NB4 (cell line): ENCODE results near the gene NOX3.

Experiments used
- CTCF ChIP-seq: IDR thresholded peaks from one replicate; pipeline ENCODE4 v1.5.1; 2012; ENCODE audit warnings: low read depth, low read length
- MAX ChIP-seq: IDR thresholded peaks from 2 replicates; pipeline ENCODE4 v1.6.1; 2011; ENCODE audit warnings: low read depth, low read length
- MYC ChIP-seq: IDR thresholded peaks from 2 replicates; pipeline ENCODE4 v1.6.1; 2011; ENCODE audit warnings: low read depth, low read length
- POLR2A ChIP-seq: IDR thresholded peaks from 2 replicates; pipeline ENCODE4 v1.6.1; 2011; ENCODE audit warnings: mild to moderate bottlenecking; ENCODE audit not compliant: insufficient read length; ENCODE audit errors: extremely low read depth

- TF ChIP-seq CTCF = no peak
- no peak; the same call in 1 of the 2 replicates for TF ChIP-seq MAX
- TF ChIP-seq MYC = no peak
- no peak for TF ChIP-seq POLR2A
These were observed 56.4 kb downstream of the NOX3 start for GRCh38 chr6:155399062-155399744.
